NCI-H1105 treated with DMSO at 0.1 percent for 48 hours (cell line): ENCODE measurements around the gene NBPF1.
"Not testable (repeated sequence)": the region's sequence is repeated elsewhere in the genome, so short reads cannot be mapped to it uniquely, and the experiment has no call there.

Experiments
- DNase-seq: peaks from one replicate; lab custom pipeline; 2025; lab: John Stamatoyannopoulos, UW

The NBPF1 gene

DNA sequence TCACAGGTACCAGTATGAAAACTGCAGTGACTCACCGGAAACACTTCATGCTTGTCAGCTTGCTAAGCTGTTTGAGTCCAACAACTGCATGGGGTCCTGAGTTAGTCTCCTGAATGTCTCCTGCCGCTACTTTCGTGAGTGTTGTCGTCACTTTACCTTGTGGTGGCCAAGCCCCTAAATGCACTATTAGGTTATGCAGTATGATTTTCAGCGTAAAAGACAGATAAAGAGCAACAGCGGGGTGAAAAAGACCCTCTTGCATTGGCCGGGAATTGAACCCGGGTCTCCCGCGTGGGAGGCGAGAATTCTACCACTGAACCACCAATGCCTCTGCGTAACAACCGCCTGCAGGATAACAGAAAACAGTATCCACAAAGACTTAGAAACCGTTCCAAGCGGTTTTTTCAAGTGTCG, 67.7 kb downstream of the NBPF1 start:
- peak; percentile 10 for DNase-seq

DNA sequence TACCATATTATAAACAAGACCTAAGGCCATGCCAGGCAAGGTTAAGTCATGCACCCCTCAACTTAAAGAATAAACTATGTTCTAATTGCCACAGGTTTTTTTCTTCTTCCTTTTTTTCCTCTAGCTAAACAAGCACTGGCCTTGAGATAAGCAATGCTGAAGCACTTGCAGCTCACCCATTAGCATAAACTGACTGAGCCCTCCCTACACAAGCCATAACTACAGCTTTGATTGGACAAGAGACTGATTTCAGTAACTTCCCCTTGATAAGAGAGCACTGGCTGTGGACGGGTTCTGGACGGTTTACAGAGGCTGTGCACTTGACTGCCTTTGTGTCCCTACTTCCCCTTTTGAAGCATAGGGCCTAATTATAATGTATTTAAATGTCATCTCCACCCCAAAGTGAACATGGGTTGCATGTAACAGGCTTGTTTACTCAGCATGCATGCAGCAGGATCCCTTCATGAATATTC, 72.9 kb downstream of the NBPF1 start:
- not testable (repeated sequence) for DNase-seq

DNA sequence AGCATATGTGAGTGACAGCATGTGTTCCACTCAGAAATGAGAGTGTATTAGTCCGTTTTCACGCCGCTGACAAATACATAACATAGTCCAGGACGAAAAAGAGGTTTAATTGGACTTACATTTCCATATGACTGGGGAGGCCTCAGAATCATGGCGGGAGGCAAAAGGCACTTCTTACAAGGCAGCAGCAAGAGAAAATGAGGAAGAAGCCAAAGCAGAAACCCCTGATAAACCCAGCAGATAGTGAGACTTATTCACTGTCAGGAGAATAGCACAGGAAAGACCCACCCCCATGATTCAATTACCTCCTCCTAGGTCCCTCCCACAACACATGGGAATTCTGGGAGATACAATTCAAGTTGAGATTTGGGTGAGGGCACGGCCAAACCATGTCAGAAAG, 75.8 kb downstream of the NBPF1 start:
- DNase-seq, result not testable (repeated sequence)

DNA sequence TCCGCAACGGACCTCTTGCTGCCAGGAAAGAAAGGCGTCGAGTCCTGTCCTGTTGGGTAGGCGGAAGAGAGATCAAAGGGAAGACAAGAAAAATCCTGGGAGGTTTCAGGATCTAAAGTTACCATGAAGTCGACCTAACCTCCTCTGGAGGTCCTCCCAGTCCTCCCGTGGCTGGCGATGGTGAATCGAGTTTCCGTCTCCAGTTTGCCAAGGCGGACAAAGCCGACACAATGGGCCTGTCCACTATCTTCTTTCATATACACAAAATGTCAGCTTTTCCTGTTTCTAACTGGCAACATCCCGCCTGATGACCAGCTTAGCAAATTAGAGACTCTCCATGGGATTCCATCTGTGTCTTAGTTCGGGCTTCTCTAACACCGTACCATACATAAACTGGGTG, 76.6 kb downstream of the NBPF1 start:
- not testable (repeated sequence) for DNase-seq

DNA sequence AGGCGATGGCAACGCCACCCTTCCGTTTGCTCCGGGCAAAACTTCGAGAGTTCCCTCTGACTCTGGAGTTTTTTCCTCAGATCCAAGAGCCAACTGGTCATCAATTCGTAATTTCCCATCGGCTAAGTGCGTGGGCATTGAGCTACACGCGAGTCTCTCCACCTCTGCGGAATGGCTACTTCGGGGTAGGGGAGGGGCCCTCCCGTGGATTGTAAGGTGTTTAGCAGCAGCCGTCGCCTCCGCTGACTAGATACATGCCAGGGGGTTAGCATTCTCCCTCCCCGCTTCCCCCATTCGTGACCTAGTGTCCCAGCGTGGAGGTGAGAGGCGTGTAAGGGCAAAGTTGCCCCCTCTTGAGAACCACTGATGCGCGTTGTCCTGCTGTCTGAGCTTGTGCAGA, 77.5 kb downstream of the NBPF1 start:
- not testable (repeated sequence) for DNase-seq

DNA sequence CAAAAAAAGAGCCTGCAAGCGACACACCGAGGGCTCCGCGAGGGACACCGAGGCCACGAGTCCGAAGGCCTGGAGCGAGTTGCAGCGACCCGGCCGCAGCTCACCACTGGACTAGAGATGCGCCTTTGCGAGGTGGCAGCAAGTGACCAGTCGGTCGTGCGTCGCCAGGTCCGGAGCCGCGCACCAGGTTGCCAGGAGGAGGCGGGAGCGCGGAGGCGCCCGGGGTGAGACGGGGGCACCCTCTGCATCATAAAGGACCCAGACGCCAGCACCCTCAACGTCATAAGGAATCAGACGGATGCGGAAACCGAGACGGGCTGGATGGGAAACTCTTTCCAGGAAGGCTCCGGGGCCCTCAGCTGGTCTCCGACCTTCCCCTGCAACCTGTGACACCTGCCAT, 77.9 kb downstream of the NBPF1 start:
- not testable (repeated sequence) for DNase-seq

DNA sequence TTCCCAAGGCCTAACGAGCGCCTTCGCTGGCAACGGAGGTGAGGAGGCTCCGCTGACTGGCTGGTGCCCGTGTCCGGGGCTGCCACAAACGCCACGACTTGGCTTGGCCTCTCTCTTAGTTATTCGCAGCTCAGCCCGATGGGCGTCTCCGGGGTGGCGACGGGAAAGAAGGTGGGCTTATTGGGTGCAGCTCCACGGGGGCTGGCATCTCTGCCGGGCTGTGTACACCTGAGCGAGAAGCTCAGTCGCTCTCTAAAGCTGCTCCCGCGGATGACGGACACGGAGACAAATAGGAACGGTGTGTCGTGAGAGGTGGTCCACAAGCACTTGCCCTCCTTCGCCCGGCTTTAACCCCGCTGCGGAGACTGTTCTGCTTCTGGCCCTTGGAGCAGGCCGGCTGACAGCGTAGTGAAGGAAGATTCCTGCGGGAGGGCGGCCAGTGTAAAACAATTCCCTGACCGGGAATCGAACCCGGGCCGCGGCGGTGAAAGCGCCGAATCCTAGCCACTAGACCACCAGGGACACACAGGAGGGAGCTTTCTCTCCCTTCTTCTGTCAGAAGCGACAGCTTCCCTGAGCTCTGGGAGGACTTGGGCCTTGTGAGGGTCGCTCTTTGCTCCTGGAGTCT, 78.4 kb downstream of the NBPF1 start:
- DNase-seq, result not testable (repeated sequence)

DNA sequence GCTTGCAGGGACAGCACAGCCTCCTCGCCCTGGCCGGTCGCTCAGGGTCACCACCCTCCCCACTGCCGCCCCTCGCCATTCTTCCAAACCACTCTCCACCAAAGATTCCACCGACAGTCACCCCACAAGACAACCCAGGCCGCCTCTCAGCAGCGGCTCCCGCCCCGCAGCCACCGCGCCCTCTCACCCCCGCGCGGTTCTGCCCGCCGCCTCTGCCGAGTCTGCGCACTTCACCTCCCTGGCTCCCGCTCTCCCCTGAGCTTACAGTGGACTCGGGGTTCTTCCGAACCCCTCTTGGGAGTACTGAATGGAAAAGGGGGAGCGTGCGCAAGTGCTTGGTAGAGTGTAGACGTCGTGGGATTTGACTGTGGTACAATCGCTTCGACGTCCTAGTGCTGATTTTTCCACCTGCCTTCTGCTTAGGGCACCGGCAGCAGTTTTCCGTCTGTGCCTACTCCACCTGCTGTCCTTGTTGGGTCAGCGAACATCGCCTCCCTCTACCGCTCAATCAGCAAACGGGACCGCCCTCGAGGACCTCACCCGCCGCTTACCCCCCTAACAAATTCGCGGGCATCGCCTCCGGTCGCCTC, 79.0 kb downstream of the NBPF1 start:
- DNase-seq, result not testable (repeated sequence)

DNA sequence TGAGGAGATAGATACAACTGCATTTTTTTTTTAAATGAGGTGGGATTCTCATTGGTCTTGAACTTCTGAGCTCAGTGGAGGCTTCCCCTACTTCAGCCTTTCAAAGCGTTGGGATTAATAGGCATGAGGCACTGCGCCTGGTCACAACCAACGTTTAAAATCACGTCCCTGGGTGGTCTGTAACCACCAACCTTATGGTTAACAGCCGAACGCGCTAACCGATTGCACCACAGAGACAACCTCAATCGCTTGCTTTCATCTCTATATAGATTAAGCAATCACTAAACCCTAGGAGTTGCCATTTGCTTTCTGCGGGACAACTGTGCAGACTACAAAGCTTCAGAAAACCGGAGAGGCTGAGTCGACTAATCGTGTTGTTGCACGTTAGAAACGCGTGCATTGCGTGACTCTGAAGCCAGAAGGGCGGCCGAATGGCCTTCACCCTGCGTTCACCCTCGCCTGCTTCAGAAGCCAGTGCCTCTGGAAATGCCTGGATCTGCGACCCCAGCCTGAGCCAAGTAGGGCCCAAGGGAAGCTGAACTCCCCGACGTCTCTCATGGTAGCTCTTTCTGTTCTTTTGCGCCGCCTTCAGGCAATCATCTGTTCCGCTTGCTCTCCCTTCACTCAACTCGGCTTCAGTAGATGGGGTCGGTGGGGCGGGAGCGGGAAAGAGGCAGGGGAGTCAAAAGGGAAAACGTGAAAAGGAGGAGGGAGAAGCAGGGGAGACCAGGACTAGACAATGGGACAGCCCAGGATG, 81.0 kb downstream of the NBPF1 start:
- not testable (repeated sequence) for DNase-seq

DNA sequence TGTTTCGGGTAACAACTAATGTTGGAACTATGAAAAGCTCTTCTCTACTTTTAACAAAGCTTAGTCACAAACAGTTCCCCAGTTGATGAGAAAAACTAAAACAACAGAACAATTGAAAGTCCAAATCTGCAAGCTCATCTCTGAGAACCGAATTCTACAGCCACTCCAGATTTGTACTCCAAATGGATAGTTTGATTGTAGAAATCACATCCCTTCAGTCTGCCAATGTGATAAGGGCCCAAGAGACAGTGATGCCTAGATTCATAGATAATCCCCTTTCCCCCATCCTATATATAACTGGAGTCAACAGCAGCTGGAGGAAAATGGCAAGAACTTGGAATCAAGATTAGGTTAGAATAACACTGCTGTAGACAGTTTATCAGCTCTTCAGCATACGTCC, 85.0 kb downstream of the NBPF1 start:
- DNase-seq, result not testable (repeated sequence)

DNA sequence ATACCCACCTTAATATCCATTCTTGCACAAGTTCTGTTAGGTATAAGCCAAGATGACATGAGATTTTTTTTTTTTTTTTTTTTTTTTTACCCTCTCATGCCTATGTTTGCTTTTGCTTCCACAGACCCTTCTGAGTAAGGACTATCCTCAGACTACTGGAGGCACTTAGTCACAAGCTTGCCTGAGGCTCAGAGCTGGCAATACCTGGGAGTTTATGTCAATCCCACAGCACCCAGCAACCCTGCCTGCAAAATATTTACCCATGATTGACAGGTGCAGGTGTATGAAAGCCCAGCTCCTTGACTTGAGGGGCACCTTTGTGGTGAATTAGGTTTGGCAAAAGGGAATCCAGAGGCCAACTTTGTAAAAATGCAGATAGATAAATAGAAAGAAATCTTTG, 87.6 kb downstream of the NBPF1 start:
- DNase-seq, result not testable (repeated sequence)

DNA sequence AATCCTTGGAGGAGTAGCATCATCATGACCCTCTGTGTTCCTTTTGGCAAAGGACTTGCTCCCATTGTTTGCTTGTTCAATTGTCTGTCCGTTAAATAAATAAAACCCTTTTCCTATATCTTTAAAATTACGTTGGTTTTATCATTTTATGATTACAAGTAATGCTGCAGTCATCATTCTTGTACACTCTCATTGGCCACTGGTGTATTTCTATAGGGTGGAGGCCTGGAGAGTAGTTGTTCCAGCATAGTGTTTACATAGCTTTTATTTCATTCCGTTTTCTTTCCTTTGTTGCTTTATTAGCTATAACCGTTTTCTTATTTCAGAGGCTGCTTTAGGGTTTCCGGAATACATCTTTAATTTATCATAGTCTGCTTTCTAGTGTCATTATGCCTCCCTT, 91.7 kb downstream of the NBPF1 start:
- DNase-seq, result not testable (repeated sequence)

DNA sequence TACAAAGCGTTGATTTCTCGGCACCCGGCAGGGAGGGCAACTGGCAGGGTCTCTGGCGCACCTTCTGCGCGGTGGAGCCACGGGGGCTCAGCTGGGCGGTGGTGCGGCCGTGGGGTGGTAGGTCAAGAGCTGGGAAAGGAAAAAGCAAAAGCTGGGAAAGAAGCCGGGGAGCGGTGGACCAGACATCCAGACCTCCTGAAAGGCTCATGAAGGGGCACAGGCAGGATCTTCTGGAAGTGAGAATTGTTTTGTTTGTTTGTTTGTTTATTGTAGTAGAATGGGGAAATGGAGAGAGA, 92.1 kb downstream of the NBPF1 start:
- no peak for DNase-seq

DNA sequence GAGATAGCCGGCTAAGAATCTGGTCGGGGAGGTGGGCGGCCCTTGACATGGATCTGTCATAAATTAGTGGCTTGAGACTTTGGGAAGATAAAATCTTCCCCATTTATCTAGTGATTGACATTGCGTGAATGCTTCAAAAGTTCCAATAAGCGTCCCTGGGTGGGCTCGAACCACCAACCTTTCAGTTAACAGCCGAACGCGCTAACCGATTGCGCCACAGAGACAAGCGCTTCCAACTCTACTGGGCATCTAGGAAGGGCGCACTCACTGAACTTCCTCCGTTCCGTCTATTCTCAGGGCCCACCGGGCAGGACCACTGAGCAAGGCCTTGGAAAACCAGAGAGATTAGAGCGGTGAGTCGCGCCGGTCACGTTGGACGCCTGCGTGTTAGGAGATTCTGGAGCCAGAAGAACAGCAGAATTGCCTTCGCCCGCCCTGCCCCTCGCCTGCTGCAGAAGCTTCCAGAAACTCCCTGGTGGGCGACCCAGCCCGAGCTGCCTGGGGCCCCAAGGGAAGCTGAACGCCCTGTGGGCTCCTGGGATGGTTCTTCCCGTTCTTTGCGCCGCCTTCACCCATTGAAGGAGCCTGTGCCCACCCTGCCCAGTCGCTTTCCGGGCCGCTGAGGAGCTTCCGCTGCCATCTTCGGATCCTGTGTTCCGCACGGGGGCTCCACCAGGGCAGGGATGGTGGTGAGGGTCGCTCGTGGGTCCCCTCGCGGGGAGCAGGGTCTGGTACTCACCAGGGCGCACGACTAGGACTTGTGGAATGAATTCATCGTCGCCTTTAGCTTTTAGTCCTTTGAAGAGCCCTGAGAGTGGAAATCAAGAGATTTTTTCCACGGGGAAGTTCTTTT, 92.7 kb downstream of the NBPF1 start:
- DNase-seq, result not testable (repeated sequence)

DNA sequence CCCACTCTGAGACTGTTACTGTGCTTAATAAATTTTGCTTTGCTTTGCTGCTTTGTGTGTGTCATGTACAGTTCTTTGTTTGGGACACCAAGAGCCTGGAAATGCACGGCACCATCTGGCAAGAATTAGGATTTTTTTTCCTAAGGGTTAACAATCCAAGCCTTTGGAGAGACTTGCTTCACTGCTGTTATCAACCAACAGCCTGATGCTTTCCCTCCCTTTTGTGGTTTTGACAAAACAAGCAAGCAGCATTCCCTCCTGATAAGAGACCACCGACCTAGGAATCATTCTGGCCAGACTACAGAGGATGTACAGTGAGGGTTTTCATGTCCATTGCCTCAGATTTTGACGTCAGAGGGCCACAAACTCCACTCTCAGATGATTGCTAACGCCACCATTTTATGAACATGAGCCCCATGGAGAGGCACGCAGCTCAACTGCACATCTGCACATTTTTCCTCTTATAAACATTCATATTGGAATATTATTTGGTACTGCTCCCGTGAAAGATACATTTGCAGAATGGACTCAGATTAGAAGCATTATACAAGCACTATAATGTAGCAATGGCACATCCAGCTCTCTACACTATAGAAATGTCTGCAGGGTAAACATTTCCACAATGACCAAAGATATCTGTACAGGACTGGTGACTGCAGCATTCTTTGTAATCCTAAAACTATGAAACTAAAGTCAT, 94.0 kb downstream of the NBPF1 start:
- not testable (repeated sequence) for DNase-seq

DNA sequence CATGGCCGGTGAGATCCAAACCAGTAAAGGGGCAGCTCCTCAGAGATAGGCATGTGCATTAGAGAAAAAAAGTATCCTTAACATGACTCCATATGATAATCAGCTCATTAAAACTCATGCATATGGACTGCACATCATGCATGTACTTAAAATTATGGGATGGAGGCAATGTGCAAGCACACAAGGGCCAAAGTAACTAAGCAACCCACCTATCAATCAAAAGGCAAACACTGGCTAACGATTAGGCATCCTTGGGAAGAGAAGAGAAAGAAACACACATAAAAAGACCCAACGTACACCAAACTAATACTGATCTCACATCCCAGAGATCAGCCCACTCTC, 94.5 kb downstream of the NBPF1 start:
- DNase-seq, result not testable (repeated sequence)

DNA sequence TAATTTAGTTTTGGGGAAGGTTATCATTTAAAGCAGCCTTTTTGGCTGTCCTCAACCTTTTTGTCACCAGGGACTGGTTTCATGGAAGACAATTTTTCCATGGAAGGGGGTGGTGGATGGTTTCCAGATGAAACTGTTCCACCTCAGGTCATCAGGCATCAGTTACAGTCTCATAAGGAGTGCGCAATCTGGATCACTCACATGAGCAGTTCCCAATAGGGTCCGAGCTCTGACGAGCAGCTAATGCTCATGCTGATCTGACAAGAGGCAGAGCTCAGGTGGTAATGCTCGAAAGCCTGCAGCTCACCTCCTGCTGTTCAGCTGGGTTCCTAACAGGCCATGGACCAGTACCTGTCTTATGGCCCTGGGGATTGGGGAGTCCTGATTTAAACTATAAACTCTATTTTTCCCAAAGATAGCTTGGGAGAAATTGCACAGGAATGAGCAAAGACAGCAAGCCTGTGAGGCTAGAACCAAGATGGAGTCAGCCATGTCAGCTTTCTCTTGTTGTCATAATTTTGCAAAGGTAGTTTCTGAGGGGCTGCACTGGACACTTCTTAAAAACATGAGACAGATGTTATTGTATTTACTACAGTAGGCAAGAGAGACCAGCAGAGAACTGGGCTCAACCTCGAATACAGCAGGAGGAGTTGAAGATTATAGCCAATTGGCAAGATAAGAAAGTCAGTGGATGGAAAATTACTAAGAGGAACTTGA, 96.5 kb downstream of the NBPF1 start:
- not testable (repeated sequence) for DNase-seq

DNA sequence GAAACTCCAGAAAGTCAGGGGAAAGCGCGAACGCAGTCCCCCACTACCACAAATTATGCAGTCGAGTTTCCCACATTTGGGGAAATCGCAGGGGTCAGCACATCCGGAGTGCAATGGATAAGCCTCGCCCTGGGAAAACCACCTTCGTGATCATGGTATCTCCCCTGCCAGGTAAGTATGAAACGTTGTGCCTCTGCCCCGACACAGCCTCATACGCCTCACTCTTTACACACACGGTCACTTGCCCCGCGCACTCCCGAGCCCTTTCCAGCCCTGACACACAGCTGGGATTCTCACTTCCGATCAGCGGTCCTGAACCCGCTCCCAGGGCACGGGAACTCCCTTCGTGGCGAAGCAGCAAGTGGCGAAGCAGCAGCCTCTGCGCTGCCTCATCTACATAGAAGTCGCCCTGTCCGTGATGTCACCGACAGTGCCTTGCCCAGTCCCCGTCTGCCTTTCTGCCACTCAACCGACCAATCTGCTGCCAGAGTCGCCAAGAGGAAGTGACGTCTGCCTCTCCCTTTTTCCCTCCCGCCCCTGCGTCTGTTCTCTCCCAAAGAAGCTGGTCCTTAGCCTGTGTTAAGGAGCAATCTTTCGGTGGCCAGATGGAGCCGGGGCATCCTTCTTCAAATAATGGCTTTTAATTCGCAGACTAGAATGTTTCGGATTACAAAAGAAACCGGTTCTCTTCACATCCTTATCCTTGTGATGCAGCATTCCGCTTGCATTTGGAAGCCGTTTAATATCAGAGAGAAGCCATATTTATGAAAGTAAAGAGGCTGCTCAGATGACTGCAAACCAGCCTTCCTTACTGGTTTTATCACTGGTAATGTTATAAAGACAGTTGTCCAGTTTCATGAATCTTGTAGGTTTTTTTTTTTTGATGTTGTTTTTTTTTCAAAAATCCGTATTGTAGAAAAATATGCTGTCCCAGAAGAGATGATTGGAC, 99.0 kb downstream of the NBPF1 start, which contains the start of gene RNU1-1:
Gene RNU1-1, minus strand, starts transcription at position 179 of the 949 bp plus-strand sequence.
- peak; percentile 68 for DNase-seq

DNA sequence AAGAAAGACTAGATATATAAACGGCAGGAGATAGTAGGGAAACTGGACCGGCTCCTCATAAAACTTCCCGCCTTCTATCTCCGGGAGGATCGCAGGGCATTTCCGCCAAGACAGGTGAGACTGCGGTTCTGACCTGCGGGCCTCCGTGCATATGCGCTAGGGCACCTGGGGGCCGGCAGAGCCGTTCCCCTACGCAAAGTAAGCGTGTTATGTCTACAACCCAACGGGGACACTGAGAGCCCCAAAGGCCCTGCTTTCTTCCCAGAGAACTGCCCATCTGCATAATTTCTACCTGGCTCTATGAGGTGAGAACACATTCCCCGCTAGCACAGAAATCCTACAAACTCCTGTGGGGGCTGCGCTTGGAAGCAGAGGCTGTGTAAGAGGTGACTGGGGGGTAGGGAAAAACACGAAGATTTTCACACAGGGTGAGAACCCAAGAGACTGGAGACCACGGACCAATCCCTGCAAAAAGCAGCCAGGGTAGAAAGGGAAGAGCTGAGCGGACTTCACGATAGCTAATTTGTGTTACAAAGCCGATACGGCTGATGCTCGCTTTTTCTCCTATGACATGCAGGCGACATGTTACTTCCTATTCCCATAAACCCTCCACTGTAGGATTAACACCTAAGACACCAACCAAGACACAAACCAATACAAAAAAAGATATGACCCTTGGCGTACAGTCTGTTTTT, 99.8 kb downstream of the NBPF1 start:
- peak; percentile 98 for DNase-seq
